K562 (cell line): Measurements from ENCODE around the gene CAPS. TPM values are rescaled to one million over a fixed set of nuclear protein-coding genes. Genes with fewer than 3 reads are reported as not detected.

ENCODE experiments used
- AFF4 ChIP-seq: sonication (generic); formaldehyde crosslinking; IDR thresholded peaks from 2 replicates; pipeline ENCODE4 v1.8.0; 2023; ENCODE audit warnings: mild to moderate bottlenecking, missing genetic modification reagents
- ATF1 ChIP-seq, 2 experiments: fragments of 450-650 bp in 1 of 2; IDR thresholded peaks; 2 replicates each; pipeline ENCODE4 v1.6.1; 2016; ENCODE audit warnings: missing compliant biosample characterization in 1 of 2, missing genetic modification characterization in 1 of 2
- CBX1 ChIP-seq: sonication (generic); IDR thresholded peaks from 2 replicates; pipeline ENCODE4 v1.6.1; 2016; ENCODE audit warnings: antibody characterized with exemption, low read depth, mild to moderate bottlenecking
- HDAC8 ChIP-seq: fragments of 450-650 bp; IDR thresholded peaks from 2 replicates; pipeline ENCODE4 v1.6.1; 2016; ENCODE audit warnings: mild to moderate bottlenecking, missing genetic modification characterization, moderate library complexity, missing compliant biosample characterization
- JUNB ChIP-seq: fragments of 450-650 bp; formaldehyde crosslinking; conservative IDR thresholded peaks from 2 replicates; pipeline ENCODE4 v1.4.0; 2020; ENCODE audit warnings: mild to moderate bottlenecking
- MCM7 ChIP-seq, 2 experiments: fragments of 450-650 bp; IDR thresholded peaks; 2 replicates each; pipeline ENCODE4 v1.6.1; 2016 to 2018
- MYC ChIP-seq, 2 experiments: fragments of 250-450 bp in 1 of 2; sonication (Bioruptor Pico) in 1 of 2; IDR thresholded peaks; 2 replicates each; pipeline versions ENCODE4 v1.5.1 to v1.6.1; 2012 to 2021; ENCODE audit warnings: low read depth in 2 of 2, borderline replicate concordance in 1 of 2, improper control_type of control experiment in 1 of 2, low read length in 1 of 2, mild to moderate bottlenecking in 1 of 2, moderate library complexity in 1 of 2
- PKNOX1 ChIP-seq: fragments of 450-650 bp; IDR thresholded peaks from 2 replicates; pipeline ENCODE4 v1.6.1; 2016
- RBM22 ChIP-seq: fragments of 200-400 bp; formaldehyde crosslinking; IDR thresholded peaks from 2 replicates; pipeline ENCODE4 v1.6.1; 2018; ENCODE audit warnings: low read length, low read depth; ENCODE audit not compliant: poor library complexity, severe bottlenecking
- STAG1 ChIP-seq: sonication (generic); formaldehyde crosslinking; IDR thresholded peaks from 2 replicates; pipeline ENCODE4 v1.5.0; 2020; ENCODE audit warnings: missing genetic modification reagents, borderline replicate concordance
- SUPT5H ChIP-seq: fragments of 450-650 bp; IDR thresholded peaks from 2 replicates; pipeline ENCODE4 v1.6.1; 2016
- TCF7 ChIP-seq: sonication (generic); IDR thresholded peaks from 2 replicates; pipeline ENCODE4 v1.6.1; 2016; ENCODE audit warnings: antibody characterized with exemption, borderline replicate concordance
- TRIM28 ChIP-seq: fragments of 450-650 bp; IDR thresholded peaks from 2 replicates; pipeline ENCODE4 v1.6.1; 2017
- ZBTB33 ChIP-seq: sonication (generic); formaldehyde crosslinking; IDR thresholded peaks from 2 replicates; pipeline ENCODE4 v1.8.1; 2023; ENCODE audit warnings: mild to moderate bottlenecking, missing genetic modification reagents
- ZNF3 ChIP-seq: fragments of 250-450 bp; sonication (Bioruptor Pico); IDR thresholded peaks from 2 replicates; pipeline ENCODE4 v1.5.0; 2021; ENCODE audit warnings: mild to moderate bottlenecking, moderate library complexity
- ZNF583 ChIP-seq: fragments of 250-450 bp; sonication (Bioruptor Pico); IDR thresholded peaks from 2 replicates; pipeline ENCODE4 v1.4.0; 2020
- ZNF740 ChIP-seq, 3 experiments: fragments of 200-800 bp in 1 of 3; sonication (Bioruptor generic) in 1 of 3; sonication (generic) in 1 of 3; formaldehyde crosslinking in 1 of 3; IDR thresholded peaks; 2 replicates each; pipeline versions ENCODE4 v1.6.1 to v1.8.0; 2016 to 2022; ENCODE audit warnings: mild to moderate bottlenecking in 2 of 3, missing compliant biosample characterization in 2 of 3, missing genetic modification characterization in 2 of 3, missing genetic modification reagents in 1 of 3
- polyA plus RNA-seq, 8 experiments: library from polyadenylated mRNA; depleted of rRNA in 4 of 8; stranded (reverse) in 5 of 8; unstranded in 3 of 8; fragments of >200 nt; fragmentation: Nextera tagmentation in 2 of 8; fragmentation: Illumina TruSeq in 1 of 8; extraction: Ambion mirVana in 2 of 8; extraction: Trizol in 1 of 8; gene quantifications; 2 replicates each; pipeline versions ENCODE4 v1.2.1 to v1.2.3, GENCODE V29; 2011 to 2014; ENCODE audit warnings: inconsistent platforms in 1 of 8, missing spikeins in 1 of 8
- total RNA-seq, 7 experiments: library from RNA; depleted of rRNA in 6 of 7; stranded (reverse); fragments of >200 nt in 6 of 7; fragmentation: Illumina TruSeq in 2 of 7; extraction: Trizol in 2 of 7; gene quantifications; 2 replicates each; pipeline versions ENCODE4 v1.2.1 to v1.2.3, GENCODE V29; 2011 to 2021; ENCODE audit warnings: low replicate concordance in 1 of 7

The CAPS gene
- total and polyA plus RNA-seq, 9 of the 15 experiments (the other 6 are each of a cell fraction or from before 2014, with no cell fraction given): 0.15 to 4.0 (median 0.91) TPM

GRCh38 chr19:5903624-5904351, 10.3 kb upstream of the CAPS start, which contains the start of gene NDUFA11 (continued):
- TF ChIP-seq RBM22: no peak
- TF ChIP-seq ZNF740 (CRISPR knock-in tag; IDR thresholded peaks at IDR 0.05): no peak
- no peak for TF ChIP-seq ZNF740 (tag; IDR thresholded peaks at IDR 0.05)
- peak; percentile 87 for TF ChIP-seq SUPT5H
- no peak for TF ChIP-seq ATF1 (CRISPR knock-in tag; IDR thresholded peaks at IDR 0.05)
- TF ChIP-seq ATF1 (tag; IDR thresholded peaks at IDR 0.05): peak; percentile 90
- no peak; the same call in 1 of the 2 replicates for TF ChIP-seq AFF4 (CRISPR knock-in tag)
- TF ChIP-seq ZNF583 (CRISPR knock-in tag): no peak
- TF ChIP-seq MCM7 (IDR thresholded peaks at IDR 0.05): no peak
- no peak for TF ChIP-seq PKNOX1
- no peak for TF ChIP-seq ZNF3 (CRISPR knock-in tag)
- no peak for TF ChIP-seq JUNB
- TF ChIP-seq STAG1: no peak
- no peak for TF ChIP-seq CBX1
- TF ChIP-seq TRIM28: peak; percentile 74; the same call in 1 of the 2 replicates
- TF ChIP-seq TCF7: 0 out of 2 replicates have a peak, but pooled peaks have one; percentile 21
- TF ChIP-seq ZBTB33 (CRISPR knock-in tag): peak; percentile 82
- no peak for TF ChIP-seq HDAC8 (tag)
- peak; percentile 99 for TF ChIP-seq MYC (IDR thresholded peaks at IDR 0.05; ENCODE audit: low read depth, low read length)
- TF ChIP-seq MYC (CRISPR knock-in tag; IDR thresholded peaks at IDR 0.05; ENCODE audit: borderline replicate concordance, low read depth): peak; percentile 96
